Measurements from ENCODE around the gene FBXO38.
"Not testable (repeated sequence)": the region's sequence is repeated elsewhere in the genome, so short reads cannot be mapped to it uniquely, and the experiment has no call there.

Gene FBXO38

GRCh38 chr5:148437249-148437648, 53.5 kb downstream of the FBXO38 start:
- DNase-seq, result no peak

GRCh38 chr5:148438933-148439332, 55.2 kb downstream of the FBXO38 start:
- DNase-seq, result no peak

- DNase-seq, result no peak
Observed at GRCh38 chr5:148443241-148443640, 59.5 kb downstream of the FBXO38 start.

- no peak for DNase-seq
Observed at GRCh38 chr5:148443998-148444397, 60.2 kb downstream of the FBXO38 start.

DNA sequence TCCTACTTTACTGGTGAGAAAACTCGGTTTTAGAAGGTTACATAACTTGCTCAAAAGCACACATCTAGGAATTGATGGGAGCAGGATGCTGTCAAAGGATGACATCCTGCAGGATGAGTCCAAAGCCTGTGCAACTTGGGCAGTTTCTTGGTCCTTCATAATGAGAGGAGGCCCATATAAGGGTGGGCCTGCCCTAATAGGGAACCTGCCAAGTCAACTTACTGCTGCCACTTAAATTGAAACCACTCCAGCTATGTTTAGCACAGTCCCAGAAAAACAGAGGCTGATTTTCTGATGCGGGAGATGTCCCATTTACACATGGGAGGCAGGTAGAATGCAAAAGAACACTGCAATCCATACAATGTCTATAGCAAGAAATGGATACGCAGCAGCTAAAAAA, 61.8 kb downstream of the FBXO38 start:
- DNase-seq, result no peak

DNA sequence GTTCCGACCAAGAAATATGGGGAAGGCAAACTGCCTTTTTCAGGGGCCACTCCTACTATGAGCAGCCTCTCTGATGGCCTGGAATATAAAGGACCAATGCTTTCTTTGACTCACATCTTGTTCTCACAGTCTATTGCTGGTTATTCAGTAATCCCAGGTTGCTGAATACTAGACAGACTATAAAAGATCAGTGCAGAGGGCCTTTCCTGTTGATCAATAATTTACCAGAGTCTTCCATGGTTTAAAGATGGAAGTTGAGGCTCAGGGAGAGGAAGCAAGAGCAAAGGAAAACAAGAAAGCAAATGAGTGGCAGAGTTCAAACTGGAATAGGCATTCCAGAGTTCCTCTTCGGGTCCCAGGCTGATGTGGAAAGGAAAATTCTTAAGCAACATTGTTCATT, 62.9 kb downstream of the FBXO38 start:
- no peak for DNase-seq

DNA sequence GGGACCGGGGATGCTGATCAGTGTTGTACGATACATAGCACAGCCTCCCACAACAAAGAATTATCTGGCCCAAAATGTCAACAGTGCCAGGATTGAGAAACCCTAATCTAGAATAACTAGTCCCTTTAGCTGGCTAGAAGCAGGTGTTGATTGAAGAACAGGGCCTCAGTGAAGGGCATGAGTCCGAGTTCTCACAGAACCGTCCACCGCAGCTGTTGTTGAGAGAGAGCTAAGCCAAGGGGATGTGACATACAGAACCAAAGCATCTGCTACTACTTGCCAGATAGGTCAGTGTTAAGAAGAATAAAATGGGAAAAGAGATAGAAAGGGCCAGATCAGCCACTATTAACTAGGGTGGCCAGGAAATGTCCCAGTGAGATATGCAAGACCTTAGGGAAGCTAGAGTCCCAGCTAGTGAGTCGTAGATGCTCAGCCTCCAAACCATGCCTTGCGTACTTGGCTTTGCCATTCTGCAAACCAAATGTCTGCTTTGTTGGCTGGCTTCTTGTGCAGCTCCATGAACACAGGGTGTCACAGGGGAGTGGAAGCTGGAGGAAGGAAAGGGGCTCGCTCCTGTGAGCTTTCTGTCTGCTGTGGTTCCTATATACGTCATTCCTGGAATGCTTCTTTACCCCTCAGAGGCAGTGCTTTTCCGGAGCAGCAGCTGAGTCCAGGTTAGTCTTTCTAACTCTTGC, 68.9 kb downstream of the FBXO38 start:
- DNase-seq, result no peak

DNA sequence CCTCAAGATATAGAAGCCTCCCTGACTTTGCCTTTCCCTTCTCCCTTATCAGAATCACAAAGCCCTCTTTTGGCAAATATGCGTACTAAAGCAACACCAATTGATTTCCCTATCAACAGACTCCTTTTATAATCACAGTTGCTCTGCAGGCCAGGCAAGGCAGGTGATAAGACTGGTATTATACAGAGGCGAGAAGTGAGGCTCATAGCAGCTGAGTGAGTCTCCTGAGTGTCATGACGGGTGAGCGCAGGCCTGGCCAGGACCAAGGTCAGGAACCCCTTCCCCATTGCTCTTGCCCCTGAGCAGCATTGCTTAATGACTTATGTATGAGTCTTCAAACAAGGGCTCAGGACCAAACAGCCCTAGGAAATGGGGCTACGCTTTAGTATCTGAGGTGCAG, 70.8 kb downstream of the FBXO38 start:
- DNase-seq, result no peak

GRCh38 chr5:148455185-148455584, 71.4 kb downstream of the FBXO38 start:
- DNase-seq, result no peak

DNA sequence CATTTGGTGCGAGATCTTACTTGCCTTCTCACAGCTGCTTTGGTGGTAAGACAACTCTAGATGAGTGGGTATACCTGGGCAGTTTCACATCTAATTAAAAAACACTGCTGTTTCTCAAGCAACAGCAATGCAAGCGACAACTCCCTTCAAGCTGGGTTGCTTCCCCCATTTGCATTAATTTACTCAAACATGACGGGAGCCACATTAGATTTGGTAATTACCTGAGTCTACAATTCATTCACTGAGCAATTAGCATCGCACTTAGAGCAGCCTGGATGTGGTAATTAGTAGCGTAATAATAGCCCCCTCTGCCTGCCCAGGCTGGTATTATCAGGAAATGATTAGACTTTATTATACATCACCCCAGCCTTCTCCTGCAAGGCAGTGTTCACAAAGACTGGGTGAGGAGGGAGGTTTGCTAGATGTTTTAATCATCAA, 73.4 kb downstream of the FBXO38 start:
- no peak for DNase-seq

DNA sequence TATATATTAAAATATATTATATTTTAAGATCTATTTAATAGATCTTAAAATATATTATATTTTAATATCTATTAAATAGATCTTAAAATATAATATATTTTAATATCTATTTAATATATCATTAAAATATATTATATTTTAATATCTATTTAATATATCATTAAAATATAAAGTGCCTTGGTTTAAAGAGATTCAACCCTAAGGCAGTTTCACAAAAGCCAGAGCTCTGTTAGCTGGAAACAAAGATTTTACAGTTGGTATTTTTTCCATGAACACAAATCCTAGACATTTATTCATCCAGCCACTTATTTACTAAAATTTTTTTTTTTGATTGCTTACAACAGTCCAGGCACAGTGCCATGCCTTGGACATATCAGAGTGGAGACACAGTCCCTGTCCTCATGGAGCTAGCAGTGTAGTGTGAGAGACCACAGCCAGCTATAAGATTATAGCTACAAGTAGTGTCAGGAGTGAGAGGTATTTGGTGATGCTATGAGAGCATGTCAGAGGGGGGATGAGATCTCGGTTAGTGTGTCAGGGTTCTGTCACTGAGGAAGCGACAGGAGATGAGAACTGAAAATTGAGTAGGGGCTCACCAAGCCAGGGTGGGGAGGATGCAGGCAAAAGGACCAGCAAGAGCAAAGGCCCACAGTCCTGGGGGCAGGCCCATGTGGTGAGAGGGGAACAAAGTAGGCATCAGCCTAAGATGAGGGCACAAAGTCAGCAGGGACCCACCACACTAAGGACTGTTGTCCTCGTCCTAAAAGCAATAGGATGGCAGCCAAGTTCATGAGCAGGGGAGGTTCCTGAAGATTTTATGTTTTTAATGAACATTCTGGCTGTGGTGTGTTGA, 74.5 kb downstream of the FBXO38 start:
- no peak for DNase-seq

DNA sequence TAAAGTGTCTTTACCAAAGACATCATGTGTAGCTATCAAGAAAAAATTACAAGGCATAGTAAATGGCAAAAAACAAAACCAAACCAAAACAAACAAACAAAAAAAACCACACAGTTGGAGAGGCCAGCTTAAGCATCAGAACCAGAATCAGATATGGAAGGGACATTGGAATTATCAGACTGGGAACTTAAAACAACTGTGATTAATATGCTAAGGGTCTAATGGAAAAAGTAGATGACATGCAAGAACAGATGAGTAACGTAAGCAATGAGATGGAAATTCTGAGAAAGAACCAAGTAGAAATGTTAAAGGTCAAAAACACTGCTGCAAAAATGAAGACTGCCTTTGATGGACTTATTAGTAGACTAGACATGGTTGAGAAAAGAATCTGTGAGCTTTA, 75.9 kb downstream of the FBXO38 start:
- DNase-seq, result no peak

DNA sequence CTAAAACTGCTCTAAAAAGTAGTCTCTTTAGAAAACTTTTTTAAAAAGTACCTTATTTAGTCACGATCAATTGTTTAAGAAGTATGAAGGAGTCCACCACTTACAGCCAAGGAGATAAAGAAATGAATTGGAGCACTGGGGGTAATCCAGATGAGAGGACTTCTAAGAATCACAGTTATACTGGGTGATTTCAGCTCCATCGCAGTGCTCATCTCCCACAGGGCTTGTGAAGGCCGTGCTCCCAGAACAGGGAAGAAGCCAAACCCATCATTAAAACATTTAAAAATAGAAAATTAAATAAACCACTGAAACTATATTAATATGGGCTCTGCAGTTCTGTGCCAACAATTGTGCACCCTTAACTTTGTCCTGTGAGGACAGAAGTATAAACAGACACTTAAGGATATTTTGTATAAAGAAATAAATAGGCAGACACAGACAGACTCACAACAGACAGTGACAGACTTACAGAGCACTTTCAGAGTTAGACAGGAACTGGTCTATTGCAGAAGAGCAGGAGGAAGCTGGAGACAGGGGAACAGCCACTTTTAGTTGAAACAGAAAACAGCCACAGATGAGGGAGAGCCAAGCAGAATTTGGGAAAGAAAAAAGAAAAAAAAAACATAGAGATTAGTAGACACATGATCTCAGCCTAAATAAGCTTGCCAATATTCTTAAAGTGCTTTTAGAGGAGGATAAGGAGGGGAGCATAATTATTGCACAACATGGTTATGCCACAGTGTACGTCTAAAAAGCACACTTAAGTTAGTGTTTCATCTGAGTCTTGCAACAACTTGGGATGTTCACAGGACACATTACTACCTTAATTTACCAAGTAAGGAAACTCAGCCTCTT, 81.8 kb downstream of the FBXO38 start:
- DNase-seq, result no peak

- DNase-seq, result no peak
Observed at GRCh38 chr5:148466236-148466580, 82.5 kb downstream of the FBXO38 start.

- DNase-seq, result no peak
Observed at GRCh38 chr5:148467958-148468357, 84.2 kb downstream of the FBXO38 start.

GRCh38 chr5:148468746-148469145, 85.0 kb downstream of the FBXO38 start:
- not testable (repeated sequence) for DNase-seq

- no peak for DNase-seq
Observed at GRCh38 chr5:148469501-148469935, 85.8 kb downstream of the FBXO38 start.

DNA sequence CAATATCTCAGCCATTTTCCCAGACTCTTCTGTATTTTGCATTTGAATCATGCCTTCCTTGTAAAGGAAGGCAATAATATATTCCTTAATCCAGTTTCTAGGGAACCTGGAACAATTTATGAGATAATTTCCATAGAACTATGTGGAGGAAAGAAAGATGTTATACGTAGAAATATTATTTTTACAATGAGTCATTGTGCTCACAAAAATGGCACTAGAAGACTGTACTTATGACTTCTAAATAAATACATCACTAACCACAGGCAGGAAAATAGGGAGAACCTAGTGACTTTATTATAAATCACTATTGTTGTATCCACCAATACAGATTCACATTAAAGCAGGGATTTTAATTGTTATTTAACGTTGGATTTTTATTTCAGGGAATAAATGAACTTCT, 87.6 kb downstream of the FBXO38 start:
- DNase-seq, result no peak

GRCh38 chr5:148474025-148474511, 90.3 kb downstream of the FBXO38 start:
- no peak for DNase-seq

DNA sequence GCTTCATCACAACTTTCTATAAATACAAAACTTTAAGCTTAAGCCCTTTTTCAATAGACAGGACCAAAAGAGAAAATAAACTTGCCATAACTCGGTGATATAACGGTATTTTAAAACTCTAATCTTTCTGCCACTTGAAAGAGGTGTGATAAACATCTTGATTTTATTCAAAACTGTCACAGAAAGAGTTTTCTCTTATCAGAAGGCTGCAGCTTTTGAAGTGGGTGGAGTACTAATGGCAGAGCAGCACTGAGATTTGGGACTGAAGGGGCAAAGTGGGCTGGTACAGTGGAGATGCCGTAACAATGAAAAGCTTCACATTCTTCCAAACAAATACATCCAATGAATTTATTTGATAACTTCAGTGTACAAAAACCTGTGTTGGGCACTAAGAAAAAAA, 92.5 kb downstream of the FBXO38 start:
- DNase-seq, result no peak

- DNase-seq, result no peak
Observed at GRCh38 chr5:148477429-148477828, 93.7 kb downstream of the FBXO38 start.

DNA sequence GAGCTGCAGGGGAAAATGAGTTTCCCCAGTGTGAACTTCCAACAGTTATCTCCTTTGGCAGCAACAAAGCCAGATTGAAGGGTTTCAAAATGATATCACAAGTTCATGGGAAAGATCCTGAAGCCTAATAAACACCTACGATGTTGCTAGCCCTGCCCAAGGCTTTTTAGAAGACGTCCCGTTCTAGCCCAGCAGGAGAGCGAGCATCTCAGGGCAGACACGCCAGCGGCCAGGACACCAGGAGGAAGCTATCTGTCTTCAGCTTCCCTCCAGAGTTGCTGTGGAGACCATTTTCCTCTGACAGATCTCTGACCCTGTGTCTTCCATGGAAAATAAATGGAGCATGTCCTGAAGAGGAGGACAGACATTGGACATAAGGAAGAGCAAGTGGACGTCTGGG, 98.4 kb downstream of the FBXO38 start:
- DNase-seq, result no peak
